Coronary artery (tissue), 2 donors: ENCODE data around the gene PLA2G4E.

ENCODE experiments used
- DNase-seq: peaks from one replicate; pipeline ENCODE4 v3.0.0-alpha.2; 2017; ENCODE audit warnings: low spot score
- H3K27ac ChIP-seq, 2 donors: fragments of 200-600 bp; sonication (generic); one replicate each; pipeline ENCODE4 v1.5.1; 2016 to 2019
- H3K4me3 ChIP-seq: fragments of 200-600 bp; sonication (generic); 2 replicates; pipeline ENCODE4 v1.5.1; 2016; ENCODE audit warnings: mild to moderate bottlenecking, moderate library complexity
- TF ChIP-seq, protein P1 (sequence below): fragments of 200-600 bp; sonication (generic); IDR thresholded peaks from one replicate; pipeline ENCODE4 v1.5.1; 2019; ENCODE audit warnings: antibody characterized with exemption

Gene PLA2G4E

DNA sequence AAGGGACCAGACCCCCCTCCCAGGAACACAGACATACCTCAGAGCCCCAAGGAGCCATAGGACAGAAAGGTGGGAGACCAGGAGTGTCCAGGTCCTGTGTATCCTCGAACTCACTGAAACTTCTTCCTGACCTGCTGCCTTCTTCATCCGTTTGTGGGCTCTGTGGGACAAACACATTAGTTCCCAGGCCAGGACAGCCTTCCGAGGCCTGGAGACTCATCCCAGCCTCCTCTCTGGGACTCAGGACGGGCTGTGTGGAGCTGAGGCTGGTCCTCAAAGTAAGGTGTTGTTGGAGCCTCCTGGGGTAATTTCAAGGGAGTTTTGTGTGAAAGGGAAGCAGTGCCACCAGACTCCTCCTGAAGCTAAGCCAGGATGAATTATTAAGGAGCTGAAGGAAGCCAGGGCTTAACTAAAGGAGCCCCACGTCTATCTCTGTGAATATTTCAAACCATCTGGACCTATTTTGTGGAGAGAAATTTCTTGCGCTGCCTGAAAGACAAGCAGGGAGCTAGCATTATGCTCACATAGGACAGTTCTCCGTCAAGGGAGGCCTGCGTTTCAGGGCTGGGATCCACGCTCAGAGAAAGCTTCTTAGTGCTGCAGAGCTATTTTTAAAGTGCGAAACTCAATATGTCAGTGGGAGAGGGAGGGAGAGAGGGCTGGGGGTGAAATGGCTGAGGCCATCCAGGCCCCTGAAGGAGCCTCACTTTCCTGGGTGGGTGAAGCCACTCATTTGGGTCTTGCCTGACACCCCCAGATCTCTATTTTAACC lies 29.8 kb upstream of the PLA2G4E start:
- TF ChIP-seq, protein P1, sequence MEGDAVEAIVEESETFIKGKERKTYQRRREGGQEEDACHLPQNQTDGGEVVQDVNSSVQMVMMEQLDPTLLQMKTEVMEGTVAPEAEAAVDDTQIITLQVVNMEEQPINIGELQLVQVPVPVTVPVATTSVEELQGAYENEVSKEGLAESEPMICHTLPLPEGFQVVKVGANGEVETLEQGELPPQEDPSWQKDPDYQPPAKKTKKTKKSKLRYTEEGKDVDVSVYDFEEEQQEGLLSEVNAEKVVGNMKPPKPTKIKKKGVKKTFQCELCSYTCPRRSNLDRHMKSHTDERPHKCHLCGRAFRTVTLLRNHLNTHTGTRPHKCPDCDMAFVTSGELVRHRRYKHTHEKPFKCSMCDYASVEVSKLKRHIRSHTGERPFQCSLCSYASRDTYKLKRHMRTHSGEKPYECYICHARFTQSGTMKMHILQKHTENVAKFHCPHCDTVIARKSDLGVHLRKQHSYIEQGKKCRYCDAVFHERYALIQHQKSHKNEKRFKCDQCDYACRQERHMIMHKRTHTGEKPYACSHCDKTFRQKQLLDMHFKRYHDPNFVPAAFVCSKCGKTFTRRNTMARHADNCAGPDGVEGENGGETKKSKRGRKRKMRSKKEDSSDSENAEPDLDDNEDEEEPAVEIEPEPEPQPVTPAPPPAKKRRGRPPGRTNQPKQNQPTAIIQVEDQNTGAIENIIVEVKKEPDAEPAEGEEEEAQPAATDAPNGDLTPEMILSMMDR, result no peak
- no peak overlapping the region for H3K4me3 ChIP-seq
- H3K27ac ChIP-seq, result no peak overlapping the region
- DNase-seq, result peak; percentile 28

DNA sequence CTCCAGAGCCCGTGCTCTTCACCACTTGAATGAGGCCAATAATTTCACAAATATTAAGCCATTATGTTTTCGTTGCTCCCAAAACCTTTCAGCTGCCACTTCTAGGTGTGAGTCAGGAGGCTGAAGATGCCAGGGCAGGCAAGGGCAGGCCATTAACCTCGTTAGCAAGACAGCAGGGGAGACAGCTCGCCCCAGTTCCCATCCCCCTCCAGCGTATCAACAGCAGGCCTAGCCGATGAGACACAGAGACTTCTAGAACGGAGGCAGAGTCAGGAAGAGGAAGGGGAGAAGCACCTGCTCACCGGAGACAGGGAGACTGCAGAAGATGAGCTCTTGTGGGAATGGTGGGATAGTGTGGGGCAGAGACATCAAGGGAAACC lies 28.0 kb upstream of the PLA2G4E start:
- no peak for DNase-seq
- H3K4me3 ChIP-seq, result no peak overlapping the region
- no peak overlapping the region for H3K27ac ChIP-seq
- TF ChIP-seq, protein P1, result no peak

DNA sequence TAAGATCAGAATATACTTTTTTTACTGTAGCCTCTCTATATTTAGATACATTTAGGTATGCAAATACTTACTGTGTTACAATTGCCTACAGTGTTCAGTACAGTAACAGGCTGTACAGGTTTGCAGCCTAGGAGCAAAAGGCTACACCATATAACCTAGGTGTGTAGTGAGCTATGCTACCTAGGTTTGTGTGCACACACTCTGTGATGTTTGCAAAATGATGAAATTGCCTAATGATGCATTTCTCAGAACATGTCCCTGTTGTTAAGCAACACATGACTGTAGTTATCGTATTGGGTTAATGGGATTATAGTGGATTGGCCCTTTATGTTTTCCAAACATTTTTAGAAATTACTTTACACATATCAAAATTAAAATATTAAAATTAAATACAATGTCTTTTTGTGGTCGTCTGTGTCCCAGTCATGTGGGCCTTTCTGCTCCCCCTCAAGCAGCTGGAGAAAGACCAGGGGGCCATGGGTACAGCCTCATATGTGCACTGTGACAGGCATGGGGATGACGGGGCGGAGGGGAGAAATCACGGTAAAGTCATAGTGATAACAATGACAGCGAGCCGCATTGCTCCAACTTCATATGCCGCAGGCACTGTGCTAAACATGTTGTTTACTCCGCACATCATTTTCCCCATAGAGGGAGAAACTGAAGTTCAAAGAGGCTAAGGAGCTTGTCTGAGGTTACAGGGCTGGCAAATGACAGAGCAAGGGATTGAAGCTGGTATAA lies 27.4 kb upstream of the PLA2G4E start:
- H3K4me3 ChIP-seq, result no peak overlapping the region
- TF ChIP-seq, protein P1, result no peak
- H3K27ac ChIP-seq, result no peak overlapping the region
- DNase-seq, result peak; percentile 55

DNA sequence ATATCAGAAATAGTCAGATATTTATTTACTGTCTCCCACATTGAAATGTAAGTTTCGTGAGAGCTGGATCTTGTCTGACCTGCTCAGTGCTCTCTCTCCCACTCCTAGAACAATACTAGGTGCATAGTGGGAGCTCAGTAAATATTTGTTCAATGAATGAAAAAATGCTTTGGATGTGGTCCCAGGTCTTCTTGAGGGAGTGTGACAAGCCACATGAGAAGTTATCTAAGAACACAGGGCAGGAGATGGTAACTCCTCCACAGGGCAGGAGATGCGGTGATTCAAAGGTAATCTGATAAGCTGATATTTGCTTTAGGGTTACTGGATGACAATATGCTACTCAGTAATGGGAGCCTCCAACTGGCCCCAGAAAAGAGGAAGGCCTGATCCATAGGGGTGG lies 25.8 kb upstream of the PLA2G4E start:
- DNase-seq, result peak; percentile 8
- H3K27ac ChIP-seq, result no peak overlapping the region
- TF ChIP-seq, protein P1, result no peak
- no peak overlapping the region for H3K4me3 ChIP-seq

DNA sequence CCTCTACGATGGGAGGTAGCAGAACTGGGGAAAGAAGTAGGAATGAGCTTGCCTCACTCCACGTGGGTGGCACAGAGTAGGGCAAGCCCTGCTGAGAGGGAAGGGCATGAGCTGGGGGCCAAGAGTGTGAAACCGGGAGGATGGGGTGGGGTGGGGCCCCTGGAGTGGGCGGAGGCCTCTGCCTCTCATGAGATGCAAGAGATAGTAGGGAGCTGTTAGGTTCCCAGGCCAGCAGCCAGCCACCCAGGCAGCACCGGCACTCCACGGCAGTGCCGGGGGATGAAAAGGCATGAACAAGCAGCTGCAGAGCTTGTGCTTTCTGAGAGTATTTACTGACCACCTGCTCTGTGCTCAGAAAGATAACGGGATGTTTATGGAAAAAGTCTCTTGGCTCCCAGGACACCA lies 24.4 kb upstream of the PLA2G4E start:
- Histone ChIP-seq H3K27ac (no peak overlapping the region), H3K4me3 (no peak overlapping the region)
- peak; percentile 71 for DNase-seq
- TF ChIP-seq, protein P1, result no peak

DNA sequence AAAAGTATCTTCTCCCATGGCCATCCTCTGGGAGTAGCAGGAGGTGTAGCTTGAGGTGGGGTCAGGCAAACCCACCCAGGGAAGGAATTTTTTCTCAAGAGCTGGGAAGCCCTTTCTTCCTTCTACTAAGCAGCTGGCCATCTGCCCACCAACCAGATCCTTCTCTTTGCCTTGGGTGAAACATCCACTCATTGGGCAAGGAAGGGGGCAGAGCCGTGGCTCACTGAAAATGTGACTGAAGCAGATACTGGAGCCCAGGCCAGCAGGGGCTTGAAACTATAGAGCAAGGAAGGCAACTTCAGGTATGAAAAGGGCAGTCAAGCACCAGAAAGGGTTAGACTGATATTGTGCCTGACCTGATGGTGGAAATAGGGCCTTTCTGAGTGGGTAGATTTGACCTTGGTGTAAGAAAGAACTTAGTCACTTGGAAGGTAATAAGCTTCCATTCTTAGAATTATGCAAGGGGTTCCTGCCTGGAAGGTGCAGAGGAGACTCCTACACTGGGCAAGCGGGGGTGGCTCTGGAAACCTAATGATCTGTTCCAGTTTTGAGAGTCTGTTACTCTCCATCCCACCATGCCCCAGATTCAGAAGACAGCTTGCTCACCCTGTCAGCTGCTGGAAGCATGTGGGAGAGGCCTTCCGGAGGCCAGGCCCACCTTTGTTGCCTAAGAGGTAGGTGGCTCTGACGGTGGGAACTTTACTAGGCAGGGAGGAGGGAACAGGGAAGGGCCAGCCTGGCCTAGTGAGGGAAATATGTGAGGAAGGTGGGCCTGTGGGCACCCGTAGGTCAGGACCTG lies 22.0 kb upstream of the PLA2G4E start:
- DNase-seq, result peak; percentile 52
- TF ChIP-seq, protein P1, result no peak
- Histone ChIP-seq H3K27ac (no peak overlapping the region), H3K4me3 (no peak overlapping the region)
